Gastrocnemius medialis (tissue), 4 donors: ENCODE data around the gene ST8SIA5.

Experiments
- CTCF ChIP-seq, 5 experiments: fragments of 450-650 bp in 3 of 5; fragments of 200-600 bp in 2 of 5; sonication (generic) in 2 of 5; IDR thresholded peaks in 4 of 5; conservative IDR thresholded peaks in 1 of 5; 1 replicate in 4 of 5; 2 replicates in 1 of 5; pipeline ENCODE4 v1.5.1; 2016 to 2019; ENCODE audit warnings: antibody characterized with exemption in 5 of 5, mild to moderate bottlenecking in 3 of 5, moderate library complexity in 3 of 5
- POLR2A ChIP-seq, 2 donors: fragments of 450-650 bp; IDR thresholded peaks; one replicate each; pipeline ENCODE4 v1.6.1; 2017; ENCODE audit warnings: antibody characterized with exemption in 2 of 2, mild to moderate bottlenecking in 2 of 2, moderate library complexity in 2 of 2

GRCh38 chr18:46646468-46646867 lies 110.4 kb downstream of the ST8SIA5 start:
- TF ChIP-seq POLR2A (IDR thresholded peaks at IDR 0.05) (no peak), CTCF (IDR thresholded peaks at IDR 0.05 in 4 of 5, conservative IDR thresholded peaks at IDR 0.05 in 1 of 5) (no peak)
